Glutamatergic neuron (in vitro differentiated cells): ENCODE data around the gene SEMA3F. TPM values are rescaled to one million over a fixed set of nuclear protein-coding genes. Genes with fewer than 3 reads are reported as not detected.

Source experiments
- DNase-seq: peaks from one replicate; pipeline ENCODE4 v3.0.0; 2022
- H3K27ac Mint-ChIP-seq: one replicate; pipeline ENCODE4 v1.8.0; 2020; ENCODE audit warnings: mild to moderate bottlenecking, mixed read lengths, inconsistent platforms; ENCODE audit not compliant: unreplicated experiment
- H3K27me3 Mint-ChIP-seq: one replicate; pipeline ENCODE4 v1.8.0; 2020; ENCODE audit warnings: mild to moderate bottlenecking, moderate library complexity, mixed read lengths, inconsistent platforms; ENCODE audit not compliant: unreplicated experiment
- H3K36me3 Mint-ChIP-seq: one replicate; pipeline ENCODE4 v1.8.0; 2020; ENCODE audit warnings: mild to moderate bottlenecking, mixed read lengths, inconsistent platforms; ENCODE audit not compliant: unreplicated experiment
- H3K4me1 Mint-ChIP-seq: one replicate; pipeline ENCODE4 v1.8.0; 2020; ENCODE audit warnings: mild to moderate bottlenecking, low read depth, mixed read lengths, inconsistent platforms; ENCODE audit not compliant: unreplicated experiment
- H3K4me3 Mint-ChIP-seq: one replicate; pipeline ENCODE4 v1.8.0; 2020; ENCODE audit warnings: mild to moderate bottlenecking, mixed read lengths, inconsistent platforms; ENCODE audit not compliant: unreplicated experiment
- H3K9me3 Mint-ChIP-seq: one replicate; pipeline ENCODE4 v1.8.0; 2020; ENCODE audit warnings: mild to moderate bottlenecking, moderate library complexity, mixed read lengths, inconsistent platforms; ENCODE audit not compliant: unreplicated experiment
- CTCF ChIP-seq: fragments of 200-600 bp; sonication (generic); IDR thresholded peaks from one replicate; pipeline ENCODE4 v1.5.0; 2021; ENCODE audit not compliant: partially characterized antibody, unreplicated experiment
- total RNA-seq: library from RNA; stranded (reverse); fragmentation: NEBNext Ultra II Directional; extraction: Animal tissue kit (Norgen Biotek cat#: 25700); gene quantifications from one replicate; pipeline ENCODE4 v1.2.1, GENCODE V29; 2021; ENCODE audit not compliant: unreplicated experiment

Gene SEMA3F
- total RNA-seq, 1 donor from 2014 or later: 41.2 TPM

GRCh38 chr3:50168791-50169190 lies 13.7 kb downstream of the SEMA3F start:
- peaks cover 4% of the 10 kb centered on the region for H3K27me3 Mint-ChIP-seq
- no peak overlapping the region for H3K4me3 Mint-ChIP-seq
- no peaks in the 10 kb centered on the region for H3K36me3 Mint-ChIP-seq
- H3K4me1 Mint-ChIP-seq: peaks cover 26% of the 10 kb centered on the region
- no peak for DNase-seq
- H3K9me3 Mint-ChIP-seq: peaks cover 8% of the 10 kb centered on the region
- TF ChIP-seq CTCF: no peak
- H3K27ac Mint-ChIP-seq: no peak overlapping the region

DNA sequence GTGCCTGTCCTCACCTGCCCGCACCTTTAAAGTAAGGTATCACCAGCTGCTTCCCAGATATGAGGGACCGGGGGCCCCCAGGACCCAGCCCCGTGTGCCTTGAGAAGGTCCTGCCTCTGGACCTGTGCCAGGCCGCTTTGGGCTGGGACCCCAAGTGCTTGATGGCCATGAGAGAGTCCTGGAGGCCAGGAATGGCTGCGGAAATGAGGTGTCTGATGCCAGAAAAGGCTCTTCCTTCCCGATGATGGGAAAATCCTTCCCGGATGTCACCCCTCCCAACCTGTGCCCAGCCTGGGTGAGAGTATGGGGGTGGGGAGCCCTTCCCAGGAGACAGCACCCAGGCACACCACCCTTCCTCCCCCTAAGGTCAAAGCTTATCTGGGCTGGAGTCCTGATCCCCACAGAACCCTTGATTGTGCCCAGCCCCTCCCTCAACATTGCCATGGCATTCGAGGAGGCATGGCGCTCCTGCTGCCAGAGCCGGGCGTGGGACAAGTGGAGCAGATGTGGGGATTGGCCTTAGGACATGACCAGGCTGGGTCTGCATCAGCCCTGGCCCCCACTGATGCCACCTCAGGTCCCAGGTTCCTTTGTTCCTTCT lies 14.2 kb downstream of the SEMA3F start:
- TF ChIP-seq CTCF: no peak
- H3K4me3 Mint-ChIP-seq: no peak overlapping the region
- H3K9me3 Mint-ChIP-seq: peaks cover 8% of the 10 kb centered on the region
- peaks cover 4% of the 10 kb centered on the region for H3K27me3 Mint-ChIP-seq
- H3K4me1 Mint-ChIP-seq: peaks cover 26% of the 10 kb centered on the region
- no peak overlapping the region for H3K27ac Mint-ChIP-seq
- DNase-seq: no peak
- H3K36me3 Mint-ChIP-seq: no peaks in the 10 kb centered on the region

- DNase-seq: no peak
- no peak for TF ChIP-seq CTCF
- Mint-ChIP-seq H3K27me3 (peaks cover under 1% of the 10 kb centered on the region), H3K9me3 (peaks cover 8% of the 10 kb centered on the region), H3K4me1 (peaks cover 21% of the 10 kb centered on the region), H3K4me3 (no peak overlapping the region), H3K27ac (no peak overlapping the region), H3K36me3 (no peaks in the 10 kb centered on the region)
Observed at GRCh38 chr3:50169858-50170257, 14.7 kb downstream of the SEMA3F start.

- Mint-ChIP-seq H3K4me1 (peaks cover 15% of the 10 kb centered on the region), H3K9me3 (peaks cover 8% of the 10 kb centered on the region), H3K27me3 (no peaks in the 10 kb centered on the region), H3K4me3 (no peak overlapping the region), H3K36me3 (no peaks in the 10 kb centered on the region), H3K27ac (no peak overlapping the region)
- TF ChIP-seq CTCF: no peak
- no peak for DNase-seq
Observed at GRCh38 chr3:50170689-50171088, 15.6 kb downstream of the SEMA3F start.

DNA sequence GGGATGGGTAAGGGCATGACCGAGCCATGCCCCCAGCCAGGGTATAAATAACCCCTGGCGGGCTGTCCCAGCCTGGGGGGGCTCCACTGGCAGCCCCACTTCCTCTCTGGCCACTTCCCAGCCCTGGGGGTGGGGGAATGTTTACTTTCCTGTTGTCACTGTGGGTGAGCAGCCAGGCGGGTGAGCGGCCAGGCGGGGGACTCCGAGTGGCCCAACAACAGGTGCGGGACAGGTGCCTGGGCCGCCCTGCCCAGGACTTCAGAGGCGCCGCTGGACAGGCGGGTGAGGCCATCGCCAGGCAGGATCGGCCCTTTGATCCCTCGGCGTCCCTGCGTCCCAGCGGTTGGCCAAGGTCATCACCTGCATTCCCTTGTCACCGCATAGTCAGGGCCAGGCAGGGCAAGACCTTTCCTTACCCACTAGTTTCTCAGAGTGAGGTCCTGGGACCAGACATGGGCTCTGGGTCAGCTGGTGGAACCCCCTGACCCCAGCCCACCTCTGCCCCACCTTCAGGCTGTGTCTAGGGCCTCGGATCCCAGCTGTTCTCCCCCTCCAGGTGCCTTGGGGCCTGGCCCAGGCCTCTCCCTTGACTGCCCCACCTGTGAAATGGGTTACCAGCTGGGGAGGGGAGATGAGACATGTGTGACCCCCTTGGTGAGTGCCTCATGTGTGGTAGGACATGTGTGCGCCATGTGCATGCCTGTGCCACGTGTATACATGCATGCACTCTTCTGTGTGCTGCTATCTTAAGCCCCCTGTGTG lies 16.6 kb downstream of the SEMA3F start:
- Mint-ChIP-seq H3K27me3 (no peaks in the 10 kb centered on the region), H3K4me3 (no peak overlapping the region), H3K4me1 (peaks cover 11% of the 10 kb centered on the region), H3K9me3 (peaks cover 8% of the 10 kb centered on the region), H3K36me3 (no peaks in the 10 kb centered on the region), H3K27ac (no peak overlapping the region)
- DNase-seq: no peak
- TF ChIP-seq CTCF: no peak
